Urinary bladder (tissue), 4 donors: ENCODE measurements around the gene EEF2KMT. TPM values are rescaled to one million over a fixed set of nuclear protein-coding genes. Genes with fewer than 3 reads are reported as not detected.
"Not testable (repeated sequence)": the region's sequence is repeated elsewhere in the genome, so short reads cannot be mapped to it uniquely, and the experiment has no call there.

ENCODE experiments used
- DNase-seq: peaks from one replicate; pipeline ENCODE4 v3.0.0-alpha.2; 2015; ENCODE audit errors: extremely low spot score
- H3K27ac ChIP-seq: one replicate; pipeline ENCODE4 v1.5.1; 2013; ENCODE audit warnings: low read depth, mild to moderate bottlenecking, moderate library complexity
- H3K36me3 ChIP-seq: one replicate; pipeline ENCODE4 v1.6.1; 2013; ENCODE audit warnings: mild to moderate bottlenecking, moderate library complexity; ENCODE audit not compliant: insufficient read depth
- H3K4me1 ChIP-seq: one replicate; pipeline ENCODE4 v1.6.1; 2013; ENCODE audit warnings: mild to moderate bottlenecking, moderate library complexity; ENCODE audit not compliant: insufficient read depth
- H3K4me3 ChIP-seq: one replicate; pipeline ENCODE4 v1.5.1; 2013; ENCODE audit warnings: low read depth, low read length
- WGBS: extraction: QIAGEN DNeasy Blood & Tissue Kit; methylation state at CpG from one replicate; pipeline ENCODE4 v1.1.7; 2013; 5-methylcytosine and 5-hydroxymethylcytosine counted together
- polyA plus RNA-seq: library from polyadenylated mRNA; stranded (reverse); fragments of 200-250 nt; gene quantifications from one replicate; pipeline ENCODE4 v1.2.3, GENCODE V29; 2013
- total RNA-seq: library from RNA; depleted of rRNA; stranded (reverse); fragments of >200 nt; gene quantifications from one replicate; pipeline ENCODE4 v1.2.3, GENCODE V29; 2014
- donor health status: healthy with polysubstance abuse.
- donor health status: healthy.

EEF2KMT gene
- total and polyA plus RNA-seq, 2 donors = 4.6 to 11.2 TPM

DNA sequence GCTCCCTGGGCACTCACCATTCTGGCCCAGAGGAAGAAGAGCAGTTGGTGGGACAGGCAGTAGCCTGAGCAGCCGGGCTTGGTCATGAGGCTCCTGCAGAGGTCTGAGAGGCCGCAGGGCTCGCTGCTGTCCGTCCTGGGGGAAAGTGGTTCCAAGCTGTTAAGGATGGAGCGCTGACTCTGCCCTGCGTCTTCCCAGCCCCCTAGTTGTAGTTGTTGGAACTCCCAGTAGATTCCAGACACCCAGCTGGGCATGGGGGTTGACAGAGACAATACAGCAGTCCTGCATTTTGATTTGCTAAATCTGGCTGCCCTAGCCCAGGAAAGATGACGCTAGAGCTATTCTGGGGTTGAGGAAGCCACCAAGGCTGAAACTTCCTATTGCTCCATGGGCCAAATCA, 39.1 kb downstream of the EEF2KMT start:
- Histone ChIP-seq H3K27ac (no peak overlapping the region), H3K4me3 (no peak overlapping the region), H3K36me3 (no peaks in the 10 kb centered on the region), H3K4me1 (no peaks in the 10 kb centered on the region)
- 50% methylated on average over 7 of the region's 7 CpGs for WGBS
- DNase-seq = no peak

DNA sequence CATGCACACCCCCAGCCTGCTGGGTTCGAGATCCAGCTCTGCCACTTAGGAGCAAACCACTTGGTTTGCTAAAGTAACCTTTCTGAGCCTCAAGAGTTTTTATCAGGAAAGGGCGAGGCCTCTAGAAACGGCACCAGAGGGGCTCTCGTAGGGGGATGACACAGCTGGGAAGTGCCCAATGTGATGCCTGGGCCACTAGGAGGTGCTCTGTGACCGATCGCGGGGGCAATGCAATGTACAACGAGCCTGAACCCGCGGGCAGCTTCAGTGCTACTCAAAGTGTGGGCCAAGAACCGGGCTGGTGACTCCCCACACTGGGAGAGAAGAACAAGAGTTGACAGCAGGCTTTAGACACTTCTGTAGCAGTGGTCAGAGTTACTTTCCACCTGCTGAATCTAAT, 41.2 kb downstream of the EEF2KMT start:
- no peak overlapping the region for H3K4me3 ChIP-seq
- no peaks in the 10 kb centered on the region for H3K4me1 ChIP-seq
- no peak overlapping the region for H3K27ac ChIP-seq
- DNase-seq = no peak
- H3K36me3 ChIP-seq = no peaks in the 10 kb centered on the region
- 12% methylated on average over 11 of the region's 11 CpGs for WGBS

DNA sequence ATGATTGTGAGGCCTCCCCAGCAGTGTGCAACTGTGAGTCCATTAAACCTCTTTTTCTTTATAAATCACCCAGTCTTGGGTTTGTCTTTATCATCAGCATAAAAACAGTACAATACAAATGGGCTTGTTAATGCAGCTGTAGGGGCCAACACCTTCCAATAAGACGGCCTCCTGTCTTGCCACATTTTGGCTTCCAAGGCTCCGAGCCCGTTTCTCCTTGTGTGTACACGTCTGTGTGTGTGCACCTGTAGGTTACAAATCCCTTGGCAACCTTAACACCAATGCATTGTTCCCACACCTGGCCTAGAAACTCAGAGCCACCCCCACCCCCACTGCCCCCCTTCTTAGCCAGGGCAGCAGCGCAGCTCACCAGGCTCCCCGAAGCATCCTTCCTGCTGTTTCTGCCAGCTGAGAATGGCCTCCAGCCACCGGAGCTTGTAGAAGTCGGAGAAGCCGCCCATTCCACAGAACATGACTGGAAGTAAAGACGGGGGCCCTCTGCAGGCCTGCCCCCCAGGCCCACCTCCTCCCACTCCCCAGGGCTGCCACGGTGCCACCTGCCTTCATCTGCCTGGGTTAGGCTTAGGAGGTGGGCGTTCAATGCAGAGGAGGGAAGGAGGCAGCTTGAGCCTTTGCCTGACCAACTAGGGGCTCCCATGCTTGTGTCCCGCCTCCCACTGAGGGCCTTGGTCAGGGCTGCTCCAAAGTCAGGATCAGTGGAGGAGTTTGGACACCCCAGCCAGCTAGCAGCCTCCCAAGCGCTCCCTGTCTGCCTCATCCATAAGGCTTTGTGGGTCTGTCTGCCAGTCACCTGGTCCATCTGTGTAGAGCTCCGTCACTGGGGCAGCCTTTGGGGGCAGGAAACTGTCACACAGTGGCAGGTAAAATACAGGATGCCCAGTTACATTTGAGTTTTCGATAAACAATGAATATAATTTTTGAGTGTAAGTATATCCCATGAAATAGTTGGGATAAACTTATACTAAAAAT, 42.4 kb downstream of the EEF2KMT start:
- H3K36me3 ChIP-seq = no peaks in the 10 kb centered on the region
- WGBS = 87% methylated on average over 16 of the region's 16 CpGs
- H3K4me1 ChIP-seq = no peaks in the 10 kb centered on the region
- H3K4me3 ChIP-seq = no peak overlapping the region
- no peak for DNase-seq
- H3K27ac ChIP-seq = no peak overlapping the region

DNA sequence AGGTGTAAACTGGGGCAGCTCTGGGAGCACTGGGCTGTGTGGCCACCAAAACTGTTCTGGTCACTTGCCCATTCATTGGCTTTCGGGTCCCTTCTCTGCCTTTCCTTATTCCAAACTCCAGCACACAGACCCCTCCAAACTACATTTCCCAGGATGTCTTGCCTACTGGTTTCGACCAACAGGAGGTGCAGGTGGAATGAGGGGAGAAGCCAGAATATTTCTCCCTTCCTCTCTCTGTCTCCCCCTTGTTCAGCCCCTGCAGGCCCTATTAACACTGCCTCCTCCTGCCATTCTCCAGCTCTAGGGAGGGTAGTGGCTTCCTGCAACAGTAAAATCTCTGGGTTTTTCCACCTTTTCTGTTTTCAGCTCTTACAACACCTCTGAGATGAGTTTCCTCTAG, 50.7 kb downstream of the EEF2KMT start:
- 79% methylated on average over 2 of the region's 2 CpGs for WGBS
- Histone ChIP-seq H3K4me1 (no peaks in the 10 kb centered on the region), H3K27ac (no peak overlapping the region), H3K4me3 (no peak overlapping the region), H3K36me3 (no peaks in the 10 kb centered on the region)
- DNase-seq = no peak

DNA sequence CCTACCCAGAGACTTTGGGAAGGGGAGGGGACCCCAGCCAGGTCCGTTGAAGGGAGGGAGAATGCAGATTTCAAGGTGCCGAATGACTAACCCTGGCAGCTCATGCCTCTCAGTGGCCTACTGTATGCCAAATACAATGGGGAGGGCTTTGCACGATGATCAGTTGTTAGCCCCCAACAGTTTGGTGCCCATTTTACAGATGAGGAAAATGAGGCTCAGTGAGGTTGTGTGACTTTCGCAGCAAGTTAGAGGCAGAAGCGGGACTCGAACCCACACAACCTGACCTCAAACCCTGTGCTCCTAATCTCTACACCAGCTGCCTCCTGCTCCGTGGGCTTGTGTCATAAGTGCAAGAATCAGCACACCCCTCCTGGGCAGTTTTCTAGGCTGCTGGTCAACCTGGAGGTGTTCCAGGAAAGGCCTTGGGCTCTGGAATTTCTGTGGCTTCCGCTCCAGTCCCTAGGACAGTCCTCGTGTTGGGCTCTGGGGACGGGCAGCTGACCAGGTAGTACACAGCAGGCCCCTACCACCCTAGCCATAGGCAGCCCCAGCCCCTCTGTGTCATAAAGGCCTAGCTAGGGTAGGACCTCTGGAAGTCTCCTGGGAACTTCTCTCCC, 52.0 kb downstream of the EEF2KMT start:
- H3K4me1 ChIP-seq = no peaks in the 10 kb centered on the region
- H3K27ac ChIP-seq = no peak overlapping the region
- DNase-seq = no peak
- H3K36me3 ChIP-seq = no peaks in the 10 kb centered on the region
- no peak overlapping the region for H3K4me3 ChIP-seq
- WGBS = 89% methylated on average over 10 of the region's 10 CpGs

DNA sequence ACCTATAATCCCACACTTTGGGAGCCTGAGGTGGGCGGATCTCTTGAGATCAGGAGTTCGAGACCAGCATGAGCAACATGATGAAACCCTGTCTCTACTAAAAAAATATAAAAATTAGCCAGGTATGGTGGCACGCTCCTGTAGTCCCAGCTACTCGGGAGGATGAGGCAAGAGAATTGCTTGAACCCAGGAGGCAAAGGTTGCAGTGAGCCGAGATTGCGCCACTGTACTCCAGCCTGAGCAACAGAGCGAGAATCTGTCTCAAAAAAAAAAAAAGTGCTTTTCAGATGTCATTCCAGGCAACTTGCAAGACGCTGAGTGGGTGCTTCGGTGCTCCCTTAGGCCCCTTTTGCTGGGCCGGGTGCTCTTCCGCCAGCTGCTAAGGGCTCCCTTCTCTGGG, 53.0 kb downstream of the EEF2KMT start:
- not testable (repeated sequence) for H3K4me3 ChIP-seq, H3K27ac ChIP-seq, H3K4me1 ChIP-seq, H3K36me3 ChIP-seq, DNase-seq
- 94% methylated on average over 11 of the region's 11 CpGs for WGBS

DNA sequence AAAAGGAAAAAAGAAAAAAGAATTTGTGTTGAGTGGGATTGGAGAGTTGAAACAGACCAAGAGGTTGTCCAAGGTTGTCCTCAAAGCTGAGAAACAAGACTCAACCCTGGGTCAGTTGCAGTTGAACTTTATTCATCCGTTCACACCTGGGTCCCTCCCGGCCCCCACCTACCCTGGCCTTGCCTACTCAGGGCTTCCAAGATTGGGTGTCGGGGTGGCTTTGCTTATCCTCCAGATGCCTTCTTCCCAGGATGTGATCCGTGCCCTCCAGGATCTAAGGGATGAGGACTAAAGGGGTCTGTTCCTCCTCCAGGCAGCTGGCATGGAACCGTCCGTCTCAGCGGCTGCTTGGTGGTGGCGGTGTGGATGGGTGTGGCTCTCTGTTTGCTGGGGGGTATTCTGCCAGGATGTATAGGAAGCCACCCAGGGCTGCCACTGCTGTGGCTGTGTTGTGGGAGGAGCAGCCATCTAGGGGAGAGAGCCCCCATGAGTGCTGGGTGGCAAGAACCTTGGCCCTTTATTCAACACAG, 53.5 kb downstream of the EEF2KMT start:
- WGBS = 92% methylated on average over 8 of the region's 8 CpGs
- Histone ChIP-seq H3K36me3 (no peaks in the 10 kb centered on the region), H3K4me1 (no peaks in the 10 kb centered on the region), H3K27ac (no peak overlapping the region), H3K4me3 (no peak overlapping the region)
- DNase-seq = no peak

DNA sequence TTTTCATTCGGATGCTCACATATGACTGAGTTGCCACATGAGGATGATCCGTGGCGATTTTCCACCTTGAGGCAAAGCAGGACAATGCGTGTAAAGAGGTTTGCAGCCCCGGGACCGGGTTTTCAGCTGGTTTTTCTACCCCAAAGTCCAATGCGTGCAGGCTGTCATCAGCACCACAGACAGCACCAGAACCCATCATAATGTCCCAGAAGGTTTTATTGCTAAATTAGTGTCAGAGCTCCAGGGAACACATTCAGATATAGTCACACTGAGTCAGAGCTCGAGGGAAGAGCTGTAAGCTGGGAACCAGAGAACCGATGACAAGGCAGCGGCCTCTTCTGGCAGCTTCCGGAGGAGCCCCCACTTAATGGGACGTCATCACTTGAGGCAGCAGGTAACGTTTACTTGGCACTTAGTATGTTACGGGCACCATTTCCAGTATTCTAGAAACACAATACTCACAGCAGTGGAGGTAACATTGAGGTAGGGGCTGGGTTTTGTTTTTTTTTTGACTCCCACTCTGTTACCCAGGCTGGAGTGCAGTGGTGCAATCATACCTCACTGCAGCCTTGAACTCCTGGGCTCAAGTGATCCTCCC, 54.9 kb downstream of the EEF2KMT start:
- WGBS = 73% methylated on average over 14 of the region's 14 CpGs
- Histone ChIP-seq H3K4me1 (no peaks in the 10 kb centered on the region), H3K36me3 (no peaks in the 10 kb centered on the region), H3K4me3 (no peak overlapping the region), H3K27ac (no peak overlapping the region)
- DNase-seq = no peak

DNA sequence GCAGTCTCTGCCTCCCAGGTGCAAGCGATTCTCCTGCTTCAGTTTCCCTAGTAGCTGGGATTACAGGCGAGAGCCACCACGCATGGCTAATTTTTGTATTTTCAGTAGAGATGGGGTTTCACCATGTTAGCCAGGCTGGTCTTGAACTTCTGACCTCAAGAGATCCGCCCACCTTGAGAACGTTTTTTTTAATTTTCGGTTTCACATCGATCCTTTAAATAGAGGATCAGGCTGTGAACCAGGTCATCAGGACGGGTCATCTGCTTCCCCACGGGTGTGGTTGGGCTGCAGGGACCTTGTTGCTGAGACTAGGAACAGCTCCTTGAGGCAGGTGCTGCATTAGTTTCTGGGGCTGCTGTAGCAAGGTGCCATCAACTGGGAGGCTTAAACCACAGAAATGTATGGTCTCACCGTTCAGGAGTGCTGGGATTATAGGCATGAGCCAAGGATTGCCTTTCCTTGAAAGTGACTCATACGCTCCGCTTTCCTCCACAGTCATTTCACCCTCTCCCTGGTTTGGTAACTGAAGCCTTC, 55.9 kb downstream of the EEF2KMT start:
- no peak overlapping the region for H3K4me3 ChIP-seq
- 72% methylated on average over 12 of the region's 12 CpGs for WGBS
- H3K36me3 ChIP-seq = no peaks in the 10 kb centered on the region
- DNase-seq = no peak
- H3K4me1 ChIP-seq = no peaks in the 10 kb centered on the region
- no peak overlapping the region for H3K27ac ChIP-seq

DNA sequence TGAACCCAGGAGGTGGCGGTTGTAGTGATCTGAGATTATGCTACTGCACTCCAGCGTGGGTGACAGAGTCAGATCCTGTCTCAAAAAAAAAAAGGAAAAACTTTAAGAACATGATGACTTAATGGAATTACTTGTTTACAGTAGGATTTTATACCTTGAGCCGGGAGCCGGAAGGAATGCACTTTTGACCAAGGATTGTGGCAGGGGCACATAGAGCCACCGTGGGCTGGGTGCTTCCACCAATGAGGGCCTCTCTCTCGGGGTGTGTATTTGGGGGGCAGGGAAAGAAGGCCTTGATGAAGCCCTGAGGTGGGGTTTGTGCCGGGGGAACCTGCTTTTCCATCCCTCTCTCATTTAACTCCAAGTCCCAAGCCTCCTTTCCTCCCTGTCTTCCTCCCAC, 57.1 kb downstream of the EEF2KMT start:
- WGBS = 34% methylated on average over 7 of the region's 7 CpGs
- H3K27ac ChIP-seq = no peak overlapping the region
- no peak overlapping the region for H3K4me3 ChIP-seq
- H3K36me3 ChIP-seq = no peaks in the 10 kb centered on the region
- no peaks in the 10 kb centered on the region for H3K4me1 ChIP-seq
- no peak for DNase-seq

DNA sequence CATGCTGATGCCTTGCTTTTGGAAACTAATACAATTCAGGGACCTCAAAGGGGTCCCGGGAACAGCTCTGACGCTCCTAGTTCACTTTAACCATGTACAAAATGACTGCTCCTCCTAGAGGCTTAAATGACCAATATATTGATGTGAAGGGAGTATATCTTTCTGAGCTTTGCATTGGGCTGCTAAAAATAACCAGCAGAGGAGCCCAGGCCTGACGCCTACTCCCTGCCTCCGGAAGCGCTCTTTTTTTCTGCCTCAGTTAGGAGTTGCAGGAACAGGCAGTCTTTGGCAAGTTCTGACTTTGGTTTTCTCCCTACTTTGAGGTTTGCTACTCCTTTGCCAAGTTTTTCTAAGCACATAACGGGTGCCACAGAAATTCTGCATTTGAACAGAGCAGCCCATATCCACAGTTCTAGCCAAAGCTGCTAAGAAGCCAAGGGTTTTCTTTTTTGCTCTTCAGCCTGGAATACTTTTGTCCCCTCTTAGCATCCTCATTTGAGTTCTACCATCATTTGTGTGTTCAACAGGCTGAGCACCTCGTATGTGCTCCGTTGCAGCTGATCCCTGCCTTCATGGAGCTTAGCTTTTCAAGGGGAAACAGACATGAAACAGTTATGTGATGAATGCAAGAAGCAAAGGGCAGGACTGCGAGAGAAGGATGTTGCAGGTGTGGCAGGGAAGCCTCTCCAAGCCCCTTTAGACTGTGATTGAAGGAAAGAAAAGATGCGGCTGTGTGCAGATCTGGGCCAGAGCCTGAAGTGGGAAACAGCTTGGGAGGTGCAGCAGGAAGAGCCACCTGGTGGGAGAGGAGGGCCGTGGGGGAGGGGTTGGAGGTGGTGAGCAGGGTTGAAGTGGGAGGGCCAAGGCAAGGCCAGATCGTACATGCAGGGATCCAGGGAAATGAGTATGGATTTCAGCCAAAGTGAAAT, 61.1 kb downstream of the EEF2KMT start:
- Histone ChIP-seq H3K36me3 (no peaks in the 10 kb centered on the region), H3K27ac (no peak overlapping the region), H3K4me3 (no peak overlapping the region), H3K4me1 (no peaks in the 10 kb centered on the region)
- DNase-seq = no peak
- WGBS = 48% methylated on average over 12 of the region's 12 CpGs

DNA sequence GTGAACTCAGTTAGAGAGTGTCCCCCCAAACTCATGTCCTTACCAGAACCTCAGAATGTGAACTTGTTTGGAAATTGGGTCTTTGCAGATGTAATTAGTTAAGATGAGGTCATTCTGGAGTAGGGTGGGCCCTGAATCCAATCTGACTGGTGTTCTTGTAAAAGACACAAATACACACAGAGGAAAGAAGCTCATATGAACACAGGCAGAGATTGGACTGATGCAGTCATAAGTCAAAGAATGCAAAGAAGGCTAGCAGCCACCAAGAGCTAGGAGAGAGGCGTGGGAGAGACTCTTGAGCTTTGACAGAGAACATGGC, 61.7 kb downstream of the EEF2KMT start:
- Histone ChIP-seq H3K27ac (no peak overlapping the region), H3K36me3 (no peaks in the 10 kb centered on the region), H3K4me3 (no peak overlapping the region), H3K4me1 (no peaks in the 10 kb centered on the region)
- WGBS = 68% methylated on average over 1 of the region's 1 CpG
- no peak for DNase-seq
